Panc1 (cell line): ENCODE results near the gene CDK14.

ENCODE experiments used
- CTCF ChIP-seq: fragments of 450-650 bp; IDR thresholded peaks from 2 replicates; pipeline ENCODE4 v1.5.1; 2017; ENCODE audit warnings: mild to moderate bottlenecking
- SIN3A ChIP-seq: IDR thresholded peaks from 2 replicates; pipeline ENCODE4 v1.6.1; 2012; ENCODE audit warnings: low read depth, mild to moderate bottlenecking, low read length, moderate library complexity, borderline replicate concordance; ENCODE audit not compliant: insufficient read depth

GRCh38 chr7:90768301-90768700, 172.2 kb downstream of the CDK14 start:
- TF ChIP-seq CTCF (no peak), SIN3A (no peak)
